ES-I3 (cell line): ENCODE measurements around the gene DIP2C.

Experiments
- H3K36me3 ChIP-seq: 2 replicates; pipeline ENCODE4 v1.6.1; 2013; ENCODE audit warnings: mild to moderate bottlenecking, low read length, control low read depth, moderate library complexity; ENCODE audit not compliant: insufficient read depth
- H3K4me1 ChIP-seq: 2 replicates; pipeline ENCODE4 v1.6.1; 2013; ENCODE audit warnings: mild to moderate bottlenecking, control low read depth, low read length; ENCODE audit not compliant: insufficient read depth
- H3K9ac ChIP-seq: 2 replicates; pipeline ENCODE4 v1.6.1; 2013; ENCODE audit warnings: low read depth, mild to moderate bottlenecking, low read length, moderate library complexity
- H3K9me3 ChIP-seq: 2 replicates; pipeline ENCODE4 v1.6.1; 2013; ENCODE audit warnings: mild to moderate bottlenecking, low read length, moderate library complexity; ENCODE audit not compliant: control insufficient read depth, insufficient read depth

The DIP2C gene

GRCh38 chr10:506451-507354, 182.8 kb downstream of the DIP2C start:
- H3K9ac ChIP-seq = no peak overlapping the region
- H3K36me3 ChIP-seq = no peaks in the 10 kb centered on the region
- no peaks in the 10 kb centered on the region for H3K4me1 ChIP-seq
- no peaks in the 10 kb centered on the region for H3K9me3 ChIP-seq

- H3K4me1 ChIP-seq = no peaks in the 10 kb centered on the region
- no peak overlapping the region for H3K9ac ChIP-seq
- H3K36me3 ChIP-seq = no peaks in the 10 kb centered on the region
- H3K9me3 ChIP-seq = no peaks in the 10 kb centered on the region
These were observed 184.0 kb downstream of the DIP2C start for GRCh38 chr10:505419-505818.

- Histone ChIP-seq H3K36me3 (no peaks in the 10 kb centered on the region), H3K9ac (no peak overlapping the region), H3K4me1 (no peaks in the 10 kb centered on the region)
These were observed 184.7 kb downstream of the DIP2C start for GRCh38 chr10:504806-505205.

GRCh38 chr10:504121-504611, 185.3 kb downstream of the DIP2C start:
- Histone ChIP-seq H3K9ac (no peak overlapping the region), H3K9me3 (no peaks in the 10 kb centered on the region), H3K4me1 (no peaks in the 10 kb centered on the region), H3K36me3 (no peaks in the 10 kb centered on the region)

More at GRCh38 chr10:504806-505205, 184.7 kb downstream of the DIP2C start:
- H3K9me3 ChIP-seq = no peaks in the 10 kb centered on the region

GRCh38 chr10:501596-501995, 187.9 kb downstream of the DIP2C start:
- no peaks in the 10 kb centered on the region for H3K36me3 ChIP-seq
- H3K9ac ChIP-seq = no peak overlapping the region
- no peaks in the 10 kb centered on the region for H3K4me1 ChIP-seq
- H3K9me3 ChIP-seq = no peaks in the 10 kb centered on the region

GRCh38 chr10:500876-501275, 188.6 kb downstream of the DIP2C start:
- Histone ChIP-seq H3K36me3 (no peaks in the 10 kb centered on the region), H3K9ac (no peak overlapping the region), H3K9me3 (no peaks in the 10 kb centered on the region), H3K4me1 (no peaks in the 10 kb centered on the region)

- Histone ChIP-seq H3K9me3 (no peaks in the 10 kb centered on the region), H3K9ac (no peak overlapping the region), H3K36me3 (no peaks in the 10 kb centered on the region), H3K4me1 (no peaks in the 10 kb centered on the region)
These were observed 189.5 kb downstream of the DIP2C start for GRCh38 chr10:499991-500390.

- no peaks in the 10 kb centered on the region for H3K9me3 ChIP-seq
- no peaks in the 10 kb centered on the region for H3K36me3 ChIP-seq
- no peak overlapping the region for H3K9ac ChIP-seq
- H3K4me1 ChIP-seq = no peaks in the 10 kb centered on the region
These were observed 190.6 kb downstream of the DIP2C start for GRCh38 chr10:498760-499435.

GRCh38 chr10:497898-498451, 191.5 kb downstream of the DIP2C start:
- no peaks in the 10 kb centered on the region for H3K4me1 ChIP-seq
- no peaks in the 10 kb centered on the region for H3K9me3 ChIP-seq
- H3K9ac ChIP-seq = no peak overlapping the region
- no peaks in the 10 kb centered on the region for H3K36me3 ChIP-seq

- Histone ChIP-seq H3K9ac (no peak overlapping the region), H3K9me3 (no peaks in the 10 kb centered on the region), H3K36me3 (no peaks in the 10 kb centered on the region), H3K4me1 (no peaks in the 10 kb centered on the region)
These were observed 192.2 kb downstream of the DIP2C start for GRCh38 chr10:497289-497688.

GRCh38 chr10:494556-494955, 194.9 kb downstream of the DIP2C start:
- Histone ChIP-seq H3K36me3 (no peaks in the 10 kb centered on the region), H3K9me3 (no peaks in the 10 kb centered on the region), H3K9ac (no peak overlapping the region), H3K4me1 (peaks cover 10% of the 10 kb centered on the region; the same call in 1 of the 2 replicates)

- Histone ChIP-seq H3K36me3 (no peaks in the 10 kb centered on the region), H3K4me1 (peaks cover 10% of the 10 kb centered on the region; the same call in 1 of the 2 replicates), H3K9ac (no peak overlapping the region), H3K9me3 (no peaks in the 10 kb centered on the region)
These were observed 195.3 kb downstream of the DIP2C start for GRCh38 chr10:494149-494542.

GRCh38 chr10:493391-494148, 195.9 kb downstream of the DIP2C start:
- Histone ChIP-seq H3K9me3 (no peaks in the 10 kb centered on the region), H3K36me3 (no peaks in the 10 kb centered on the region), H3K4me1 (peaks cover 10% of the 10 kb centered on the region; the same call in 1 of the 2 replicates), H3K9ac (no peak overlapping the region)

- H3K9ac ChIP-seq = no peak overlapping the region
- peaks cover 10% of the 10 kb centered on the region; the same call in 1 of the 2 replicates for H3K4me1 ChIP-seq
- H3K36me3 ChIP-seq = no peaks in the 10 kb centered on the region
- H3K9me3 ChIP-seq = no peaks in the 10 kb centered on the region
These were observed 196.6 kb downstream of the DIP2C start for GRCh38 chr10:492836-493235.
